Parathyroid adenoma (tissue), 2 donors: ENCODE results near the gene MPZL1.
"Not testable (repeated sequence)": the region's sequence is repeated elsewhere in the genome, so short reads cannot be mapped to it uniquely, and the experiment has no call there.

Source experiments
- H2AFZ ChIP-seq: fragments of 300-600 bp; sonication (generic); one replicate; pipeline ENCODE4 v1.7.0; 2017; ENCODE audit warnings: antibody characterized with exemption, mild to moderate bottlenecking
- H3K27ac ChIP-seq: fragments of 300-600 bp; sonication (generic); one replicate; pipeline ENCODE4 v1.7.0; 2017
- H3K27me3 ChIP-seq: fragments of 300-600 bp; sonication (generic); one replicate; pipeline ENCODE4 v1.7.0; 2017; ENCODE audit warnings: low read length; ENCODE audit not compliant: control insufficient read depth, insufficient read depth
- H3K36me3 ChIP-seq: fragments of 300-600 bp; sonication (generic); one replicate; pipeline ENCODE4 v1.7.0; 2017; ENCODE audit warnings: low read length; ENCODE audit not compliant: control insufficient read depth, insufficient read depth
- H3K4me1 ChIP-seq: fragments of 300-600 bp; sonication (generic); one replicate; pipeline ENCODE4 v1.7.0; 2017; ENCODE audit warnings: control low read depth
- H3K4me2 ChIP-seq: fragments of 300-600 bp; sonication (generic); one replicate; pipeline ENCODE4 v1.7.0; 2017; ENCODE audit warnings: low read length
- H3K4me3 ChIP-seq: fragments of 300-600 bp; sonication (generic); one replicate; pipeline ENCODE4 v1.7.0; 2017; ENCODE audit warnings: low read depth, low read length
- H3K79me2 ChIP-seq: fragments of 300-600 bp; sonication (generic); one replicate; pipeline ENCODE4 v1.7.0; 2017; ENCODE audit warnings: control low read depth
- H3K9ac ChIP-seq: fragments of 300-600 bp; sonication (generic); one replicate; pipeline ENCODE4 v1.7.0; 2017; ENCODE audit warnings: mild to moderate bottlenecking
- H3K9me3 ChIP-seq: fragments of 300-600 bp; sonication (generic); one replicate; pipeline ENCODE4 v1.7.0; 2017; ENCODE audit warnings: low read length; ENCODE audit not compliant: control insufficient read depth
- CTCF ChIP-seq: fragments of 300-600 bp; sonication (generic); IDR thresholded peaks from one replicate; pipeline ENCODE4 v1.7.0; 2017; ENCODE audit warnings: antibody characterized with exemption, mild to moderate bottlenecking
- donor health status: primary hyperparathyroidism.

Gene MPZL1

GRCh38 chr1:167825419-167826079 lies 103.8 kb downstream of the MPZL1 start:
- no peaks in the 10 kb centered on the region for H3K4me1 ChIP-seq
- H3K9ac ChIP-seq = no peak overlapping the region
- no peak for TF ChIP-seq CTCF
- H3K9me3 ChIP-seq = no peaks in the 10 kb centered on the region
- no peak overlapping the region for H2AFZ ChIP-seq
- H3K79me2 ChIP-seq = no peaks in the 10 kb centered on the region
- H3K4me3 ChIP-seq = no peak overlapping the region
- H3K27me3 ChIP-seq = no peaks in the 10 kb centered on the region
- H3K36me3 ChIP-seq = no peaks in the 10 kb centered on the region
- no peak overlapping the region for H3K4me2 ChIP-seq
- no peak overlapping the region for H3K27ac ChIP-seq

GRCh38 chr1:167826127-167826526 lies 104.3 kb downstream of the MPZL1 start:
- no peaks in the 10 kb centered on the region for H3K9me3 ChIP-seq
- no peak overlapping the region for H3K4me3 ChIP-seq
- H3K36me3 ChIP-seq = no peaks in the 10 kb centered on the region
- H3K4me2 ChIP-seq = no peak overlapping the region
- no peaks in the 10 kb centered on the region for H3K79me2 ChIP-seq
- H3K9ac ChIP-seq = no peak overlapping the region
- no peak overlapping the region for H2AFZ ChIP-seq
- H3K27me3 ChIP-seq = no peaks in the 10 kb centered on the region
- no peak for TF ChIP-seq CTCF
- no peak overlapping the region for H3K27ac ChIP-seq
- no peaks in the 10 kb centered on the region for H3K4me1 ChIP-seq

- Histone ChIP-seq H3K27ac (no peak overlapping the region), H3K9me3 (no peaks in the 10 kb centered on the region), H3K27me3 (no peaks in the 10 kb centered on the region), H3K9ac (no peak overlapping the region), H3K79me2 (no peaks in the 10 kb centered on the region), H3K4me1 (no peaks in the 10 kb centered on the region), H2AFZ (no peak overlapping the region), H3K4me2 (no peak overlapping the region), H3K4me3 (no peak overlapping the region), H3K36me3 (no peaks in the 10 kb centered on the region)
- no peak for TF ChIP-seq CTCF
Observed at GRCh38 chr1:167829868-167830267, 108.1 kb downstream of the MPZL1 start.

GRCh38 chr1:167830668-167831067 lies 108.9 kb downstream of the MPZL1 start:
- not testable (repeated sequence) for H3K4me3 ChIP-seq, H3K79me2 ChIP-seq, H2AFZ ChIP-seq

GRCh38 chr1:167832693-167833092 lies 110.9 kb downstream of the MPZL1 start:
- Histone ChIP-seq H2AFZ (no peak overlapping the region), H3K4me1 (no peaks in the 10 kb centered on the region), H3K9ac (no peak overlapping the region), H3K9me3 (no peaks in the 10 kb centered on the region), H3K27me3 (no peaks in the 10 kb centered on the region), H3K79me2 (no peaks in the 10 kb centered on the region), H3K27ac (no peak overlapping the region), H3K4me3 (no peak overlapping the region), H3K4me2 (peak overlapping the region; percentile 22), H3K36me3 (no peaks in the 10 kb centered on the region)
- no peak for TF ChIP-seq CTCF

More at GRCh38 chr1:167830668-167831067, 108.9 kb downstream of the MPZL1 start:
- not testable (repeated sequence) for H3K27ac ChIP-seq, H3K9ac ChIP-seq, H3K36me3 ChIP-seq, H3K4me2 ChIP-seq, H3K9me3 ChIP-seq, H3K4me1 ChIP-seq, H3K27me3 ChIP-seq
